Endothelial cell of umbilical vein (primary cell): ENCODE results near the gene URGCP.

Experiments
- CTCF ChIP-seq, 2 donors: IDR thresholded peaks; 1 replicate in 1 of 2; 2 replicates in 1 of 2; pipeline ENCODE4 v1.5.1; 2011; ENCODE audit warnings: low read length in 2 of 2, mild to moderate bottlenecking in 2 of 2, moderate library complexity in 2 of 2, control low read depth in 1 of 2, inconsistent platforms in 1 of 2, low read depth in 1 of 2; ENCODE audit not compliant: insufficient read depth in 1 of 2; ENCODE audit errors: extremely low read depth in 1 of 2
- FOS ChIP-seq: IDR thresholded peaks from 2 replicates; pipeline ENCODE4 v1.6.1; 2011; ENCODE audit warnings: mild to moderate bottlenecking, low read length, moderate library complexity, borderline replicate concordance; ENCODE audit not compliant: insufficient read depth
- GATA2 ChIP-seq: IDR thresholded peaks from 2 replicates; pipeline ENCODE4 v1.7.0; 2011; ENCODE audit warnings: low read depth, mild to moderate bottlenecking, moderate library complexity, mixed read lengths, low read length; ENCODE audit not compliant: insufficient read length, insufficient read depth
- JUN ChIP-seq: IDR thresholded peaks from 2 replicates; pipeline ENCODE4 v1.6.1; 2011; ENCODE audit warnings: borderline replicate concordance, low read depth; ENCODE audit not compliant: insufficient read length, insufficient read depth
- POLR2A ChIP-seq: IDR thresholded peaks from 2 replicates; pipeline ENCODE4 v1.6.1; 2012; ENCODE audit warnings: low read depth, mild to moderate bottlenecking, control low read depth, low read length
- POLR2AphosphoS5 ChIP-seq: IDR thresholded peaks from 2 replicates; pipeline ENCODE4 v1.6.1; 2012; ENCODE audit warnings: low read depth, mild to moderate bottlenecking, control low read depth, low read length, moderate library complexity; ENCODE audit not compliant: insufficient read depth

- no peak for TF ChIP-seq GATA2
- no peak for TF ChIP-seq CTCF (IDR thresholded peaks at IDR 0.05; ENCODE audit: extremely low read depth in 1 of 2, insufficient read depth in 1 of 2, low read depth in 1 of 2, low read length in 2 of 2)
- no peak for TF ChIP-seq POLR2AphosphoS5
- no peak for TF ChIP-seq POLR2A
- no peak for TF ChIP-seq JUN
- TF ChIP-seq FOS: no peak
Measured at GRCh38 chr7:43931346-43931745, 24.9 kb upstream of the URGCP start.
